ENCODE measurements around the gene NHEJ1.

GRCh38 chr2:219087848-219088247 lies 72.8 kb downstream of the NHEJ1 start:
- TF ChIP-seq EZH2phosphoT487 (IDR thresholded peaks at IDR 0.05; ENCODE audit: borderline replicate concordance, low read length), result no peak
- no peak for TF ChIP-seq CTCF (conservative IDR thresholded peaks at IDR 0.05; ENCODE audit: low read depth, low read length)

Data from PC-3 (cell line).